ENCODE measurements around the gene DNM3.

Gene DNM3

DNA sequence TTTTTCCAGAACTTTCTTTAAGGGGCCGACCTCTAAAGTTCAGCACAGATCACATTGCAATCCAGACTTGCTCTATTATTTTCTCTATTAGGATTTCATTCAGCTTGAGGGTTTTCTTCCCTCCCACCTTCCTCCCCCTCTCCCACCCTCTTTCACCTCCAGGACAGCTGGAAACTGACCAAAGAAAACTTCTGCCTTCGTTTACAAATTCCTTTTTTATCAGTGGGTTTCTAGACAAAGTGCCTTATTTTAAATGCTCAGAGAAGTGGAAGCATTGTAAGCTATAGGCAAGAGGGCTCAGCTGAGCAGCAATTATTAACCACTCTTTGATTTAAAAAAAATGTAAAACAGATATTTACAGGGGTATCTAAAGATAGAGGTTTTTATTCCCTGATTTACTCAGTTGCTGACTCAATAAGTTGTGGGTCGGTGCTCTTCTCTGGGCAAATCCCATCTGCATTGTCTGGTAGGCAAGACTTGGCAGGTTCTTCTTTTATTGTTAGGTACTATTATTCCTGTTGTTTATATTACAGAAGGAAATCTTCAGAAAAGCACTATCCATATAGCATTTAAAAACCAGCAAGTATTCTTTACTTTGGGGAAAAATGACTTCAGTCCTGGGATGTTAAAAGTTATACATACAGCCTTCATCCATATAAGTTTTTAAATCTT lies 302.2 kb downstream of the DNM3 start:
- DNase-seq (ENCODE audit: extremely low read depth, low read depth): peak; percentile 52
- TF ChIP-seq, protein P1, sequence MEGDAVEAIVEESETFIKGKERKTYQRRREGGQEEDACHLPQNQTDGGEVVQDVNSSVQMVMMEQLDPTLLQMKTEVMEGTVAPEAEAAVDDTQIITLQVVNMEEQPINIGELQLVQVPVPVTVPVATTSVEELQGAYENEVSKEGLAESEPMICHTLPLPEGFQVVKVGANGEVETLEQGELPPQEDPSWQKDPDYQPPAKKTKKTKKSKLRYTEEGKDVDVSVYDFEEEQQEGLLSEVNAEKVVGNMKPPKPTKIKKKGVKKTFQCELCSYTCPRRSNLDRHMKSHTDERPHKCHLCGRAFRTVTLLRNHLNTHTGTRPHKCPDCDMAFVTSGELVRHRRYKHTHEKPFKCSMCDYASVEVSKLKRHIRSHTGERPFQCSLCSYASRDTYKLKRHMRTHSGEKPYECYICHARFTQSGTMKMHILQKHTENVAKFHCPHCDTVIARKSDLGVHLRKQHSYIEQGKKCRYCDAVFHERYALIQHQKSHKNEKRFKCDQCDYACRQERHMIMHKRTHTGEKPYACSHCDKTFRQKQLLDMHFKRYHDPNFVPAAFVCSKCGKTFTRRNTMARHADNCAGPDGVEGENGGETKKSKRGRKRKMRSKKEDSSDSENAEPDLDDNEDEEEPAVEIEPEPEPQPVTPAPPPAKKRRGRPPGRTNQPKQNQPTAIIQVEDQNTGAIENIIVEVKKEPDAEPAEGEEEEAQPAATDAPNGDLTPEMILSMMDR (IDR thresholded peaks at IDR 0.05; ENCODE audit: low read depth, low read length): no peak

DNA sequence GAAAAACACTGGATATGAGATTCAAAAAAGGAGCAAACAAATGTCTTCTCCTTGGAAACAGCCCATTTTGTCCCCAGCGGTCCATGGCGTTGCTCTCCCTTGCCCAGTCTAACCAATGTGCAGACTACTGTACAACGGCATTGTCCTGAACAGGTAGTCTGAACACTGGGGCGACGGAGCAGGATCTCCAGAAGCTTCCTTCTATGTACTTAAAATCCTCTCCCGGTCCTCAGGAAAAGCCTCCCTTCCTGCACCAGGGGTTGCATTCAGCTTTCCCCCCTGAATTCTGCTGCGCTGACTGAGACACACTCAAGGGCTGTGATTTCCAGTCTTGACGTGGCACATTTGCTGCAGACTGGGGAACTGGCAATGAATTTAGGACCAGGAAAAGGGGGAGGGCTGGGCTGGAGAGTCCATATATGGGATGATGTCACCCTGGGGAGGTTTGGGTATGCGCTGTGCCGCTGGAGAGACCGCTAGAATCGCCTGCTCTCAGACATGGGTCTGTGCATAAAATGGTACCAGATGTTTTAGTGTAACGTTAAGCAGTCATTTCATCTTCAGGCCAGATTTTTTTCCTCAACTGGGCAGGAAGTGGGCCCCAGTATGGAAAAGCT lies 303.3 kb downstream of the DNM3 start:
- peak; percentile 98 for DNase-seq (ENCODE audit: extremely low read depth, low read depth)
- TF ChIP-seq, protein P1 (IDR thresholded peaks at IDR 0.05; ENCODE audit: low read depth, low read length): no peak

GRCh38 chr1:172145231-172145651 lies 303.9 kb downstream of the DNM3 start:
- peak; percentile 49 for DNase-seq (ENCODE audit: extremely low read depth, low read depth)

GRCh38 chr1:172145656-172146055 lies 304.4 kb downstream of the DNM3 start:
- TF ChIP-seq, protein P1 (IDR thresholded peaks at IDR 0.05; ENCODE audit: low read depth, low read length): no peak
- DNase-seq (ENCODE audit: extremely low read depth, low read depth): no peak

More at GRCh38 chr1:172145231-172145651, 303.9 kb downstream of the DNM3 start:
- TF ChIP-seq, protein P1 (IDR thresholded peaks at IDR 0.05; ENCODE audit: low read depth, low read length): no peak

DNA sequence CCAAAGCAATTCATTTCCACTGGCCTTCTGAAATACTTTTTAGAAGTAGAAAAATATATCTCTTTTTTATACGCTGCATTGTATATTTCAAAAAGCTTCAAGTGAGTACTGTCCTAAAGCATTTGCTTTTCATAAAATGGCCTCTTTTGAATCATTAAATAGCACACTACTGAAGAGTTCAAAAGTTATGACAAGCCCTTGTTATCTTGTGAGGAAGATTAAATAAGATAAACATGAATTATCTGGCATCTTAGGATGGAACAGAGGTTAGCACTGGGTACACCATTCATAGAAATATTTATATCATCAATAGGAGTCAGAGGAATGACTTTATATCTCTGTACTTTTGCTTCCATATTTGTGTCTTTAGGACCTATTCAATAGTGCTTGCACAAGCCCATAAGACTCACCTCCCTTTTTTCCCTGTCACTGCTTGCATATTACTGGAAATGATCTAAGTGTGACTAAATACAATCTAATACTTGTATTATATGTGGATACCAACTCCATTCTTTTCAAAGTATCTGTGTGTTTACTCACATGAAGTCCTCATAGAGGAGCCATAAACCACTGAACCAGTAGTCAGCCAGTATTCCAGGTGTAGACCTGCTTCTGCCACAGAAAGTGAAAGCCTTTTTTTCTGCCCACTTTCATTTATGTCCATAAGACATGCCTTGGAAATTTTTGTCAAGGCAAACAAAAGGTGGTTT lies 305.0 kb downstream of the DNM3 start:
- TF ChIP-seq, protein P1 (IDR thresholded peaks at IDR 0.05; ENCODE audit: low read depth, low read length): no peak

GRCh38 chr1:172147541-172147940 lies 306.2 kb downstream of the DNM3 start:
- TF ChIP-seq, protein P1 (IDR thresholded peaks at IDR 0.05; ENCODE audit: low read depth, low read length): no peak
- no peak for DNase-seq (ENCODE audit: extremely low read depth, low read depth)

More for the DNA sequence above, 305.0 kb downstream of the DNM3 start:
- no peak for DNase-seq (ENCODE audit: extremely low read depth, low read depth)

DNA sequence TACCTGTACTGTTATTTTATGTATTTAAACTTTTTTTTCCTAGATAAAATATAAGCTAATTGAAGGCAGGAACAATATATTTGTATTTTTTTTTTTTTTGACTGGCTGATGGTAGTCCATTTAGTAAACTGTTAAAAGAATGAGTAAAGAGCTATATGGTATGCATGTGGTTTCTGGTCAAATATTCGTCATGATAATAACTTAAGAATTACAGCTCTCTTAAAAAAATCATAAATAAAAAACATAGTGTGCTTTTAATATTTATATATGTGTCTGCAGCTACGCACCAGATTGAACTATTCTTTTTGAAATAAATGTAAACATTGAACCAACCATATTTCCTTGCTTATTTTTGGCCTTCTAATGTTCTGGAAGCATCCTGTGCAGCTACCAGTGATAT lies 306.9 kb downstream of the DNM3 start:
- DNase-seq (ENCODE audit: extremely low read depth, low read depth): no peak
- TF ChIP-seq, protein P1 (IDR thresholded peaks at IDR 0.05; ENCODE audit: low read depth, low read length): no peak

Measured in AG09319 (cell line).